ENCODE data around the gene CCHCR1.

The CCHCR1 gene

GRCh38 chr6:31158863-31159855, 1.6 kb upstream of the CCHCR1 start:
- no peak for FAIRE-seq

- peak; percentile 98 for FAIRE-seq
Observed at GRCh38 chr6:31158140-31158862, 699 bp upstream of the CCHCR1 start, which contains the start of gene TCF19. TSS of gene TCF19 (plus strand) at chr6:31158589. CDS start at chr6:31159470, 881 bp downstream.

GRCh38 chr6:31156641-31157040, 961 bp downstream of the CCHCR1 start:
- FAIRE-seq: no peak

GRCh38 chr6:31154436-31154835, 3.2 kb downstream of the CCHCR1 start:
- no peak for FAIRE-seq

GRCh38 chr6:31152781-31153180, 4.8 kb downstream of the CCHCR1 start:
- no peak for FAIRE-seq

- FAIRE-seq: no peak
Observed at GRCh38 chr6:31149827-31150447, 7.7 kb downstream of the CCHCR1 start.

GRCh38 chr6:31145386-31145785, 12.2 kb downstream of the CCHCR1 start:
- no peak for FAIRE-seq

GRCh38 chr6:31144970-31145340, 12.6 kb downstream of the CCHCR1 start:
- no peak for FAIRE-seq

GRCh38 chr6:31144296-31144969, 13.2 kb downstream of the CCHCR1 start:
- no peak for FAIRE-seq

- FAIRE-seq: no peak
Observed at GRCh38 chr6:31143148-31143547, 14.5 kb downstream of the CCHCR1 start.

- no peak for FAIRE-seq
Observed at GRCh38 chr6:31142361-31142761, 15.2 kb downstream of the CCHCR1 start.

GRCh38 chr6:31140643-31141042, 17.0 kb downstream of the CCHCR1 start:
- FAIRE-seq: no peak

GRCh38 chr6:31139599-31139998, 18.0 kb downstream of the CCHCR1 start:
- FAIRE-seq: no peak

- FAIRE-seq: no peak
Observed at GRCh38 chr6:31138982-31139381, 18.6 kb downstream of the CCHCR1 start, which contains the start of gene PSORS1C2. TSS of gene PSORS1C2 (minus strand) at chr6:31139066. CDS start at chr6:31139026, 40 bp downstream.

- FAIRE-seq: no peak
Observed at GRCh38 chr6:31135710-31136109, 21.9 kb downstream of the CCHCR1 start.

GRCh38 chr6:31132806-31133205, 24.8 kb downstream of the CCHCR1 start:
- no peak for FAIRE-seq

- FAIRE-seq: no peak
Observed at GRCh38 chr6:31131595-31131994, 26.0 kb downstream of the CCHCR1 start.

- FAIRE-seq: no peak
Observed at GRCh38 chr6:31130751-31131150, 26.9 kb downstream of the CCHCR1 start.

GRCh38 chr6:31129130-31129529, 28.5 kb downstream of the CCHCR1 start:
- FAIRE-seq: no peak

- FAIRE-seq: peak; percentile 52
Observed at GRCh38 chr6:31128093-31128676, 29.4 kb downstream of the CCHCR1 start.

GRCh38 chr6:31126396-31127175, 31.0 kb downstream of the CCHCR1 start:
- no peak for FAIRE-seq
